ENCODE data around the gene EYS. TPM values are rescaled to one million over a fixed set of nuclear protein-coding genes. Genes with fewer than 3 reads are reported as not detected.

Gene EYS
- total and polyA plus RNA-seq, 2 of the 13 experiments (the other 11 are each of a cell fraction or from before 2014, with no cell fraction given): 0.04 to 0.07 TPM

DNA sequence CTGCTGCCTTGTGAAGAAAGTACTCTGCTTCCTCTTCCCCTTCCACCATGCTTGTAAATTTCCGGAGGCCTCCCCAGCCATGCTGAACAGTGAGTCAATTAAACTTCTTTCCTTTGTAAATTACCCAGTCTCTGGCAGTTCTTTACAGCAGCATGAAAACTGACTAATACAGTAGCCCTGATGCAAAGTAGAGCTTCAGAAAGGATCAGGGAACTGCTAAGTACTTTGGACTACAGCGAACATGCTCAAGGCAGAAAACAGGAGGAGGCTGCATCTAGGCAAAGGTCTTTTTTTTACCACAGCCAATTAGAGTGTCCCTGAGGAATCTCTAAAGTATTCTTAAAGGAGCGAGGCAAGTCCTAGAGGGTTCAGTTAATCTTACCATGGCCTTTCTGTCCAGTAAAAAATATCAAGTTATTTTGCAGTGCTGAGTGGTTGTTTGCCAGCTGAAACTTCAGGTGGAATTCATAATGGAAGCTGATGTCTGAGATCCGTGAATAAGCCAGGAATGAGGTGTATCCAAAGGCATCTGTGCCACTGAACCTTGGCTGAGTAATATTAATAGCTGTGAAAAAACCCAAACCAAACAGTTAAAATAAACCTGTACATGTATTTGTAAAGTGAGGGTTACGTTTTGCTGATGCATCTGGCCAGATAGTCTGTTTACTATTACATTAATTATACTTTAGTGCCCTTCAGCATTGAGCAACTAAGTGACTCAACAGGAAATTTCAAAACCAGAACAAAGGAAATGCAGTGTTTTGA, 1901.0 kb downstream of the EYS start (continued):
- TF ChIP-seq ZNF101 (CRISPR knock-in tag; IDR thresholded peaks at IDR 0.05; ENCODE audit: borderline replicate concordance, low read depth): no peak
- no peak for TF ChIP-seq IRF2 (CRISPR knock-in tag; IDR thresholded peaks at IDR 0.05)
- no peak for TF ChIP-seq RNF2 (conservative IDR thresholded peaks at IDR 0.05; ENCODE audit: low read depth)
- peak; percentile 63 for TF ChIP-seq NFE2L2 (IDR thresholded peaks at IDR 0.05; ENCODE audit: low read length)
- TF ChIP-seq POGZ (CRISPR knock-in tag; IDR thresholded peaks at IDR 0.05): peak; percentile 66
- no peak for TF ChIP-seq ZNF430 (CRISPR knock-in tag; IDR thresholded peaks at IDR 0.05)
- no peak for TF ChIP-seq RFX1 (IDR thresholded peaks at IDR 0.05)
- no peak for TF ChIP-seq ZNF296 (CRISPR knock-in tag; conservative IDR thresholded peaks at IDR 0.05)
- TF ChIP-seq YY1 (IDR thresholded peaks at IDR 0.05; ENCODE audit: insufficient read depth, insufficient replicate concordance, low read depth, low read length): peak; percentile 25
- peak; percentile 60; the same call in 1 of the 2 replicates for TF ChIP-seq HHEX (CRISPR knock-in tag; IDR thresholded peaks at IDR 0.05)
- no peak for TF ChIP-seq ZNF749 (CRISPR knock-in tag; IDR thresholded peaks at IDR 0.05; ENCODE audit: borderline replicate concordance)
- TF ChIP-seq TGIF2 (CRISPR knock-in tag; IDR thresholded peaks at IDR 0.05): no peak
- TF ChIP-seq, protein P1, sequence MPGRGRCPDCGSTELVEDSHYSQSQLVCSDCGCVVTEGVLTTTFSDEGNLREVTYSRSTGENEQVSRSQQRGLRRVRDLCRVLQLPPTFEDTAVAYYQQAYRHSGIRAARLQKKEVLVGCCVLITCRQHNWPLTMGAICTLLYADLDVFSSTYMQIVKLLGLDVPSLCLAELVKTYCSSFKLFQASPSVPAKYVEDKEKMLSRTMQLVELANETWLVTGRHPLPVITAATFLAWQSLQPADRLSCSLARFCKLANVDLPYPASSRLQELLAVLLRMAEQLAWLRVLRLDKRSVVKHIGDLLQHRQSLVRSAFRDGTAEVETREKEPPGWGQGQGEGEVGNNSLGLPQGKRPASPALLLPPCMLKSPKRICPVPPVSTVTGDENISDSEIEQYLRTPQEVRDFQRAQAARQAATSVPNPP (CRISPR knock-in tag; IDR thresholded peaks at IDR 0.05): no peak
- 0 out of 2 replicates have a peak, but pooled peaks have one; percentile 6 for TF ChIP-seq MIER3 (CRISPR knock-in tag; IDR thresholded peaks at IDR 0.05; ENCODE audit: borderline replicate concordance)
- no peak for TF ChIP-seq KAT2B (IDR thresholded peaks at IDR 0.05; ENCODE audit: borderline replicate concordance, low read depth, low read length)
- no peak for TF ChIP-seq HCFC1 (IDR thresholded peaks at IDR 0.05; ENCODE audit: low read depth, low read length)
- TF ChIP-seq ZNF780A (CRISPR knock-in tag; IDR thresholded peaks at IDR 0.05): no peak
- TF ChIP-seq CBX2 (IDR thresholded peaks at IDR 0.05; ENCODE audit: low read depth, low read length): no peak
- no peak for TF ChIP-seq CBX2 (CRISPR knock-in tag; IDR thresholded peaks at IDR 0.05; ENCODE audit: low read depth)
- TF ChIP-seq, protein P2, sequence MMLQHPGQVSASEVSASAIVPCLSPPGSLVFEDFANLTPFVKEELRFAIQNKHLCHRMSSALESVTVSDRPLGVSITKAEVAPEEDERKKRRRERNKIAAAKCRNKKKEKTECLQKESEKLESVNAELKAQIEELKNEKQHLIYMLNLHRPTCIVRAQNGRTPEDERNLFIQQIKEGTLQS (CRISPR knock-in tag; IDR thresholded peaks at IDR 0.05): peak; percentile 40; the same call in 1 of the 2 replicates
- TF ChIP-seq PLSCR1 (CRISPR knock-in tag; IDR thresholded peaks at IDR 0.05; ENCODE audit: borderline replicate concordance): no peak
- TF ChIP-seq TEAD3 (CRISPR knock-in tag; optimal IDR thresholded peaks at IDR 0.05; ENCODE audit: borderline replicate concordance): peak; percentile 65
- TF ChIP-seq EED (CRISPR knock-in tag; IDR thresholded peaks at IDR 0.05): no peak
- no peak for TF ChIP-seq NPAS2 (CRISPR knock-in tag; IDR thresholded peaks at IDR 0.05; ENCODE audit: borderline replicate concordance)
- peak; percentile 76; the same call in 1 of the 2 replicates for TF ChIP-seq TBX3 (IDR thresholded peaks at IDR 0.05; ENCODE audit: borderline replicate concordance)
- TF ChIP-seq, protein P3, sequence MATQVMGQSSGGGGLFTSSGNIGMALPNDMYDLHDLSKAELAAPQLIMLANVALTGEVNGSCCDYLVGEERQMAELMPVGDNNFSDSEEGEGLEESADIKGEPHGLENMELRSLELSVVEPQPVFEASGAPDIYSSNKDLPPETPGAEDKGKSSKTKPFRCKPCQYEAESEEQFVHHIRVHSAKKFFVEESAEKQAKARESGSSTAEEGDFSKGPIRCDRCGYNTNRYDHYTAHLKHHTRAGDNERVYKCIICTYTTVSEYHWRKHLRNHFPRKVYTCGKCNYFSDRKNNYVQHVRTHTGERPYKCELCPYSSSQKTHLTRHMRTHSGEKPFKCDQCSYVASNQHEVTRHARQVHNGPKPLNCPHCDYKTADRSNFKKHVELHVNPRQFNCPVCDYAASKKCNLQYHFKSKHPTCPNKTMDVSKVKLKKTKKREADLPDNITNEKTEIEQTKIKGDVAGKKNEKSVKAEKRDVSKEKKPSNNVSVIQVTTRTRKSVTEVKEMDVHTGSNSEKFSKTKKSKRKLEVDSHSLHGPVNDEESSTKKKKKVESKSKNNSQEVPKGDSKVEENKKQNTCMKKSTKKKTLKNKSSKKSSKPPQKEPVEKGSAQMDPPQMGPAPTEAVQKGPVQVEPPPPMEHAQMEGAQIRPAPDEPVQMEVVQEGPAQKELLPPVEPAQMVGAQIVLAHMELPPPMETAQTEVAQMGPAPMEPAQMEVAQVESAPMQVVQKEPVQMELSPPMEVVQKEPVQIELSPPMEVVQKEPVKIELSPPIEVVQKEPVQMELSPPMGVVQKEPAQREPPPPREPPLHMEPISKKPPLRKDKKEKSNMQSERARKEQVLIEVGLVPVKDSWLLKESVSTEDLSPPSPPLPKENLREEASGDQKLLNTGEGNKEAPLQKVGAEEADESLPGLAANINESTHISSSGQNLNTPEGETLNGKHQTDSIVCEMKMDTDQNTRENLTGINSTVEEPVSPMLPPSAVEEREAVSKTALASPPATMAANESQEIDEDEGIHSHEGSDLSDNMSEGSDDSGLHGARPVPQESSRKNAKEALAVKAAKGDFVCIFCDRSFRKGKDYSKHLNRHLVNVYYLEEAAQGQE (IDR thresholded peaks at IDR 0.05; ENCODE audit: borderline replicate concordance in 1 of 2, low read depth in 1 of 2, low read length in 2 of 2): 0 out of 4 replicates have a peak, but pooled peaks of 1 of the 2 experiments have one; percentile 36

All from HepG2 (cell line).